Neural cell (in vitro differentiated cells): Measurements from ENCODE around the gene XXYLT1. TPM values are rescaled to one million over a fixed set of nuclear protein-coding genes. Genes with fewer than 3 reads are reported as not detected.
"Not testable (repeated sequence)": the region's sequence is repeated elsewhere in the genome, so short reads cannot be mapped to it uniquely, and the experiment has no call there.

Experiments used
- H2AFZ ChIP-seq: fragments of 200-600, 300-800 bp; sonication (generic), shearing (Covaris generic); 2 replicates; pipeline ENCODE4 v1.6.0; 2014; ENCODE audit warnings: low read depth, mild to moderate bottlenecking, antibody characterized with exemption, low read length, moderate library complexity
- H3F3A ChIP-seq: fragments of 200-600 bp; shearing (Covaris generic); 2 replicates; pipeline ENCODE4 v1.6.1; 2016; ENCODE audit warnings: mild to moderate bottlenecking, moderate library complexity, mixed read lengths, antibody characterized with exemption, low read length; ENCODE audit not compliant: insufficient read depth, poor library complexity, severe bottlenecking
- H3K27ac ChIP-seq: fragments of 200-600, 300-800 bp; sonication (generic), shearing (Covaris generic); 2 replicates; pipeline ENCODE4 v1.5.1; 2014; ENCODE audit warnings: mild to moderate bottlenecking, low read length, moderate library complexity
- H3K27me3 ChIP-seq: fragments of 300-800, 200-600 bp; sonication (generic), shearing (Covaris generic); 2 replicates; pipeline ENCODE4 v1.6.0; 2014; ENCODE audit warnings: mild to moderate bottlenecking, low read depth, low read length, moderate library complexity; ENCODE audit not compliant: insufficient read depth
- H3K36me3 ChIP-seq: fragments of 300-800, 200-600 bp; sonication (generic), shearing (Covaris generic); 2 replicates; pipeline ENCODE4 v1.5.1; 2014; ENCODE audit warnings: mild to moderate bottlenecking, antibody characterized with exemption, low read length, moderate library complexity; ENCODE audit not compliant: insufficient read depth
- H3K4me2 ChIP-seq: fragments of 300-800, 200-600 bp; sonication (generic), shearing (Covaris generic); 2 replicates; pipeline ENCODE4 v1.6.0; 2014; ENCODE audit warnings: mild to moderate bottlenecking, low read length
- H3K4me3 ChIP-seq: fragments of 300-800, 200-600 bp; sonication (generic), shearing (Covaris generic); 2 replicates; pipeline ENCODE4 v1.5.1; 2014; ENCODE audit warnings: mild to moderate bottlenecking, low read length, moderate library complexity
- H3K79me2 ChIP-seq: fragments of 200-600 bp; shearing (Covaris generic); replicated peaks from 2 replicates; pipeline ENCODE4 v1.6.0; 2014; ENCODE audit warnings: mild to moderate bottlenecking, low read length, moderate library complexity; ENCODE audit not compliant: insufficient read depth
- H3K9ac ChIP-seq: fragments of 300-800, 200-600 bp; sonication (generic), shearing (Covaris generic); 2 replicates; pipeline ENCODE4 v1.6.1; 2016; ENCODE audit warnings: mild to moderate bottlenecking, low read length, mixed read lengths
- H3K9me2 ChIP-seq: fragments of 200-600 bp; shearing (Covaris generic); 2 replicates; pipeline ENCODE4 v1.6.1; 2016; ENCODE audit warnings: mild to moderate bottlenecking, low read length, mixed read lengths; ENCODE audit not compliant: insufficient read depth
- H3K9me3 ChIP-seq: fragments of 200-600, 300-800 bp; sonication (generic), shearing (Covaris generic); 2 replicates; pipeline ENCODE4 v1.6.1; 2016; ENCODE audit warnings: mild to moderate bottlenecking, mixed run types, low read length, moderate library complexity, mixed read lengths
- H4K20me1 ChIP-seq: fragments of 200-600 bp; shearing (Covaris generic); 2 replicates; pipeline ENCODE4 v1.6.1; 2016; ENCODE audit warnings: mild to moderate bottlenecking, mixed run types; ENCODE audit not compliant: insufficient read depth
- EP300 ChIP-seq: fragments of 450-650 bp; conservative IDR thresholded peaks from 2 replicates; pipeline ENCODE4 v1.6.1; 2014; ENCODE audit warnings: antibody characterized with exemption, mild to moderate bottlenecking, moderate library complexity; ENCODE audit not compliant: poor library complexity, severe bottlenecking
- EZH2 ChIP-seq: fragments of 200-600, 300-800 bp; shearing (Covaris generic), sonication (generic); IDR thresholded peaks from 2 replicates; pipeline ENCODE4 v1.6.1; 2014; ENCODE audit warnings: antibody characterized with exemption, low read length, borderline replicate concordance, mild to moderate bottlenecking; ENCODE audit not compliant: insufficient read depth, poor library complexity, severe bottlenecking
- MXI1 ChIP-seq: fragments of 450-650 bp; conservative IDR thresholded peaks from 2 replicates; pipeline ENCODE4 v1.6.1; 2014; ENCODE audit warnings: antibody characterized with exemption, mild to moderate bottlenecking; ENCODE audit not compliant: poor library complexity, severe bottlenecking
- POLR2AphosphoS5 ChIP-seq: IDR thresholded peaks from 2 replicates; pipeline ENCODE4 v1.6.1; 2012
- RAD21 ChIP-seq: fragments of 450-650 bp; conservative IDR thresholded peaks from 2 replicates; pipeline ENCODE4 v1.6.1; 2014; ENCODE audit warnings: antibody characterized with exemption, mild to moderate bottlenecking, moderate library complexity
- SMC3 ChIP-seq: fragments of 450-650 bp; conservative IDR thresholded peaks from 2 replicates; pipeline ENCODE4 v1.6.1; 2014; ENCODE audit warnings: antibody characterized with exemption, mild to moderate bottlenecking, moderate library complexity; ENCODE audit not compliant: poor library complexity
- TAF1 ChIP-seq: IDR thresholded peaks from 2 replicates; pipeline ENCODE4 v1.6.1; 2012; ENCODE audit warnings: low read depth
- polyA plus RNA-seq: library from polyadenylated mRNA; depleted of rRNA; stranded (reverse); fragments of >200 nt; gene quantifications from 2 replicates; pipeline ENCODE4 v1.2.3, GENCODE V29; 2014
- TF ChIP-seq, protein P1 (sequence below): IDR thresholded peaks from 2 replicates; pipeline ENCODE4 v1.6.1; 2012; ENCODE audit warnings: borderline replicate concordance
- TF ChIP-seq, protein P2 (sequence below): fragments of 450-650 bp; IDR thresholded peaks from 2 replicates; pipeline ENCODE4 v1.5.1; 2014; ENCODE audit warnings: antibody characterized with exemption, mild to moderate bottlenecking, moderate library complexity; ENCODE audit not compliant: poor library complexity, severe bottlenecking

The XXYLT1 gene
- polyA plus RNA-seq, 1 donor from 2014 or later: 25.4 TPM

DNA sequence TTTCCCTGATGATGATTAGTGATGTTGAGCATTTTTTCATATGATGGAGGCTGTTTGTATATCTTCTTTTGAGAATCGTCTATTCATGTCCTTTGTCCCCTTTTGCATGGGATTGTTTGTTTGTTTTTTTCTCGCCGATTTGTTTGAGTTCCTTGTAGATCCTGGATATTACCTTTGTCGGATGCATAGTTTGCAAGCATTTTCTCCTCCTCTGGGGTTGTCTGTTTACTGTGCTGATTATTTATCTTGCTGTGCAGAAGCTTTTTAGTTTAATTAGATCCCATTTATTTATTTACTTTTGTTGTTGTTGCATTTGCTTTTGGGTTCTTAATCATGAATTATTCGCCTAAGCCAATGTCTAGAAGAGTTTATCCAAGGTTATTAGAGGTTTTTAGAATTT, 232.8 kb downstream of the XXYLT1 start:
- no peak overlapping the region for H3K4me3 ChIP-seq
- H3K9ac ChIP-seq: no peak overlapping the region
- no peaks in the 10 kb centered on the region for H4K20me1 ChIP-seq
- no peaks in the 10 kb centered on the region for H3K27me3 ChIP-seq
- no peak overlapping the region for H2AFZ ChIP-seq
- TF ChIP-seq RAD21 (no peak), EZH2 (no peak), EP300 (no peak), MXI1 (no peak), SMC3 (no peak), POLR2AphosphoS5 (no peak), TAF1 (no peak)
- TF ChIP-seq, protein P1, sequence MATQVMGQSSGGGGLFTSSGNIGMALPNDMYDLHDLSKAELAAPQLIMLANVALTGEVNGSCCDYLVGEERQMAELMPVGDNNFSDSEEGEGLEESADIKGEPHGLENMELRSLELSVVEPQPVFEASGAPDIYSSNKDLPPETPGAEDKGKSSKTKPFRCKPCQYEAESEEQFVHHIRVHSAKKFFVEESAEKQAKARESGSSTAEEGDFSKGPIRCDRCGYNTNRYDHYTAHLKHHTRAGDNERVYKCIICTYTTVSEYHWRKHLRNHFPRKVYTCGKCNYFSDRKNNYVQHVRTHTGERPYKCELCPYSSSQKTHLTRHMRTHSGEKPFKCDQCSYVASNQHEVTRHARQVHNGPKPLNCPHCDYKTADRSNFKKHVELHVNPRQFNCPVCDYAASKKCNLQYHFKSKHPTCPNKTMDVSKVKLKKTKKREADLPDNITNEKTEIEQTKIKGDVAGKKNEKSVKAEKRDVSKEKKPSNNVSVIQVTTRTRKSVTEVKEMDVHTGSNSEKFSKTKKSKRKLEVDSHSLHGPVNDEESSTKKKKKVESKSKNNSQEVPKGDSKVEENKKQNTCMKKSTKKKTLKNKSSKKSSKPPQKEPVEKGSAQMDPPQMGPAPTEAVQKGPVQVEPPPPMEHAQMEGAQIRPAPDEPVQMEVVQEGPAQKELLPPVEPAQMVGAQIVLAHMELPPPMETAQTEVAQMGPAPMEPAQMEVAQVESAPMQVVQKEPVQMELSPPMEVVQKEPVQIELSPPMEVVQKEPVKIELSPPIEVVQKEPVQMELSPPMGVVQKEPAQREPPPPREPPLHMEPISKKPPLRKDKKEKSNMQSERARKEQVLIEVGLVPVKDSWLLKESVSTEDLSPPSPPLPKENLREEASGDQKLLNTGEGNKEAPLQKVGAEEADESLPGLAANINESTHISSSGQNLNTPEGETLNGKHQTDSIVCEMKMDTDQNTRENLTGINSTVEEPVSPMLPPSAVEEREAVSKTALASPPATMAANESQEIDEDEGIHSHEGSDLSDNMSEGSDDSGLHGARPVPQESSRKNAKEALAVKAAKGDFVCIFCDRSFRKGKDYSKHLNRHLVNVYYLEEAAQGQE: no peak
- TF ChIP-seq, protein P2, sequence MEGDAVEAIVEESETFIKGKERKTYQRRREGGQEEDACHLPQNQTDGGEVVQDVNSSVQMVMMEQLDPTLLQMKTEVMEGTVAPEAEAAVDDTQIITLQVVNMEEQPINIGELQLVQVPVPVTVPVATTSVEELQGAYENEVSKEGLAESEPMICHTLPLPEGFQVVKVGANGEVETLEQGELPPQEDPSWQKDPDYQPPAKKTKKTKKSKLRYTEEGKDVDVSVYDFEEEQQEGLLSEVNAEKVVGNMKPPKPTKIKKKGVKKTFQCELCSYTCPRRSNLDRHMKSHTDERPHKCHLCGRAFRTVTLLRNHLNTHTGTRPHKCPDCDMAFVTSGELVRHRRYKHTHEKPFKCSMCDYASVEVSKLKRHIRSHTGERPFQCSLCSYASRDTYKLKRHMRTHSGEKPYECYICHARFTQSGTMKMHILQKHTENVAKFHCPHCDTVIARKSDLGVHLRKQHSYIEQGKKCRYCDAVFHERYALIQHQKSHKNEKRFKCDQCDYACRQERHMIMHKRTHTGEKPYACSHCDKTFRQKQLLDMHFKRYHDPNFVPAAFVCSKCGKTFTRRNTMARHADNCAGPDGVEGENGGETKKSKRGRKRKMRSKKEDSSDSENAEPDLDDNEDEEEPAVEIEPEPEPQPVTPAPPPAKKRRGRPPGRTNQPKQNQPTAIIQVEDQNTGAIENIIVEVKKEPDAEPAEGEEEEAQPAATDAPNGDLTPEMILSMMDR: no peak
- H3K9me3 ChIP-seq: no peaks in the 10 kb centered on the region
- H3K27ac ChIP-seq: no peak overlapping the region
- H3K79me2 ChIP-seq: no peaks in the 10 kb centered on the region
- H3K4me2 ChIP-seq: no peak overlapping the region
- no peaks in the 10 kb centered on the region for H3K36me3 ChIP-seq
- no peaks in the 10 kb centered on the region for H3F3A ChIP-seq
- no peaks in the 10 kb centered on the region for H3K9me2 ChIP-seq

DNA sequence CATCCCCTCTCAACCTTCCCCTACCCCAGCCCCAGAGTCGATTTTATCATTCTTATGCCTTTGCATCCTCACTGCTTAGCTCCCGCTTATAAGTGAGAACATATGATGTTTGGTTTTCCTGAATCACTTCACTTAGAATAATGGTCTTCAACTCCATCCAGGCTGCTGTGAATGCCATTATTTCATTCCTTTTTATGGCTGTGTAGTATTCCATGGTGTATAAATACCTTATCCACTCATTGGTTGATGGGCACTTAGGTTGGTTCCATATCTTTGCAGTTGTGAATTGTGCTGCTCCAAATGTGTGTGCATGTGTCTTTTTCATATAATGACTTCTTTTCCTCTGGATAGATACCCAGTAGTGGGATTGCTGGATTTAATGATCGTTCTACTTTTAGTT, 233.4 kb downstream of the XXYLT1 start:
- not testable (repeated sequence) for H3K27me3 ChIP-seq, H4K20me1 ChIP-seq, H3K4me2 ChIP-seq, H3K36me3 ChIP-seq, H3K4me3 ChIP-seq, H3K27ac ChIP-seq, H2AFZ ChIP-seq, H3K9ac ChIP-seq, H3F3A ChIP-seq, H3K9me3 ChIP-seq, H3K9me2 ChIP-seq, H3K79me2 ChIP-seq

DNA sequence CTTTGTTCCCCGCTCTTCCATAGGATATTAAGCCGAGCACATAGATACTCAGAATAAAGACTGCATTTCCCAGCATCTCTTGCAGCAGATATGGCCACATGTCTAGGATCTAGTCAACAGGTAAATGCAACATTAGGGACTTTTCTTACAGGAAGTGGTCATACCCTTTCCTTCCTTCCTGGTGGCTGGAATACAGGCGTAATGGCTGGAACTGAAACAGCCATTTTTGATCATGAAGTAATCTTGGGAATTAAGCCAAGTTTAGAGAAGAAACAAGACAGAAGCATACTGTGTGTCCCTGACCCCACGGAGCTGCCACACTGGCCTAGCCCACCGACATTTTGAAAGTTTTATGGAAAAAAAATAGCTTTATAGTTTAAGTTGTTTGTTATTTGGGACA, 234.0 kb downstream of the XXYLT1 start:
- no peaks in the 10 kb centered on the region for H4K20me1 ChIP-seq
- no peak overlapping the region for H3K27ac ChIP-seq
- H3K9ac ChIP-seq: no peak overlapping the region
- H3K9me3 ChIP-seq: no peaks in the 10 kb centered on the region
- TF ChIP-seq EZH2: no peak
- no peaks in the 10 kb centered on the region for H3K79me2 ChIP-seq
- no peaks in the 10 kb centered on the region for H3K9me2 ChIP-seq
- no peaks in the 10 kb centered on the region for H3F3A ChIP-seq
- H2AFZ ChIP-seq: no peak overlapping the region
- H3K4me3 ChIP-seq: no peak overlapping the region
- H3K36me3 ChIP-seq: no peaks in the 10 kb centered on the region
- H3K4me2 ChIP-seq: no peak overlapping the region
- H3K27me3 ChIP-seq: no peaks in the 10 kb centered on the region
